Measurements from ENCODE around the gene KRI1.

- no peak for TF ChIP-seq TAF1 (IDR thresholded peaks at IDR 0.05; ENCODE audit: borderline replicate concordance, low read depth, low read length)
- TF ChIP-seq POLR2AphosphoS5 (IDR thresholded peaks at IDR 0.05; ENCODE audit: low read depth, low read length): no peak
- no peak for TF ChIP-seq POLR2A (IDR thresholded peaks at IDR 0.05; ENCODE audit: low read depth, low read length)
Measured at GRCh38 chr19:10566408-10566657, 523 bp upstream of the KRI1 start.
